Retinal pigment epithelial cell (primary cell): Measurements from ENCODE around the gene ISLR2.

Source experiments
- DNase-seq: peaks from one replicate; pipeline ENCODE4 v3.0.0-alpha.2; 2010; ENCODE audit warnings: low read depth
- H3K4me3 ChIP-seq: 2 replicates; pipeline ENCODE4 v1.5.1; 2011; ENCODE audit warnings: mild to moderate bottlenecking, low read length, control low read depth, moderate library complexity
- CTCF ChIP-seq: conservative IDR thresholded peaks from 2 replicates; pipeline ENCODE4 v1.5.1; 2011; ENCODE audit warnings: low read depth, low read length, control low read depth, inconsistent platforms

ISLR2 gene

DNA sequence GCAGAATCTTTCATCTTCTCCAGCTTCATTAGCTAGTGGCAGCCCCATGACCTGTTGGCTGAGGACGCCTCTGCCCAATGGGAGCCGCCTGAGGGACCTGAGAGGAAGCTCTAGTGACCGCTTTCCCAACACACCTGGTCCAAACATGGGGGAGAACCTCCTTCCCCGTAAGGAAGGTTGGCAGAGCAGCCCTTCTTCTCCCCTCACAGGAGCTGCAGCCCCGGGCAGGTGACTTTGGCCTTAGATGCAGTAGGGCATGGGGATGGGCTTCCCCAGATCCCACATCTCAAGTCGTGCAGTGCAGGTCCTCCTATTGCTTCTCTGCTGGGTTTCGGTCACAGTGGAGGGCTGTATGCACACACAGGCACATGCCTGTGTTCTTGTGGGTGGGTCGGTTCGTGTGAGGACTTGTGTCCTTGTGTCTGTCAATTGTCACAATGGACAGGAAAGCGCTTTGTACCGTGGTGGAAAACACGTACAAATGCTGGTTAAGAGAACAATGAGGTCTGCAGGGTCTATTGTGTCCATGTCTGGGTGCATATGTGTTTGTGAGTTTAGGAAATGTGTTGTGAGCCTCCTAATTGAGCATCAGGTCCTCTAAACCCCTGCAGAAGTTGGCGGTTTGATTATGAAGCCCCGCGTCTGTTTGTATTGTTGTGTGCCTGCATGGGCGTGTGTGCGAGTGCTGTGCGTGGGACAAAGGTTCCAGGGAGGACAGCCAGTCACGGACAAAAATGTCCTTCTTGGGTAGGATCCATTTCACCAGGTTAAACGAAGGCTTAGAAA lies 1.4 kb downstream of the ISLR2 start:
- DNase-seq = no peak
- TF ChIP-seq CTCF = no peak
- H3K4me3 ChIP-seq = no peak overlapping the region

DNA sequence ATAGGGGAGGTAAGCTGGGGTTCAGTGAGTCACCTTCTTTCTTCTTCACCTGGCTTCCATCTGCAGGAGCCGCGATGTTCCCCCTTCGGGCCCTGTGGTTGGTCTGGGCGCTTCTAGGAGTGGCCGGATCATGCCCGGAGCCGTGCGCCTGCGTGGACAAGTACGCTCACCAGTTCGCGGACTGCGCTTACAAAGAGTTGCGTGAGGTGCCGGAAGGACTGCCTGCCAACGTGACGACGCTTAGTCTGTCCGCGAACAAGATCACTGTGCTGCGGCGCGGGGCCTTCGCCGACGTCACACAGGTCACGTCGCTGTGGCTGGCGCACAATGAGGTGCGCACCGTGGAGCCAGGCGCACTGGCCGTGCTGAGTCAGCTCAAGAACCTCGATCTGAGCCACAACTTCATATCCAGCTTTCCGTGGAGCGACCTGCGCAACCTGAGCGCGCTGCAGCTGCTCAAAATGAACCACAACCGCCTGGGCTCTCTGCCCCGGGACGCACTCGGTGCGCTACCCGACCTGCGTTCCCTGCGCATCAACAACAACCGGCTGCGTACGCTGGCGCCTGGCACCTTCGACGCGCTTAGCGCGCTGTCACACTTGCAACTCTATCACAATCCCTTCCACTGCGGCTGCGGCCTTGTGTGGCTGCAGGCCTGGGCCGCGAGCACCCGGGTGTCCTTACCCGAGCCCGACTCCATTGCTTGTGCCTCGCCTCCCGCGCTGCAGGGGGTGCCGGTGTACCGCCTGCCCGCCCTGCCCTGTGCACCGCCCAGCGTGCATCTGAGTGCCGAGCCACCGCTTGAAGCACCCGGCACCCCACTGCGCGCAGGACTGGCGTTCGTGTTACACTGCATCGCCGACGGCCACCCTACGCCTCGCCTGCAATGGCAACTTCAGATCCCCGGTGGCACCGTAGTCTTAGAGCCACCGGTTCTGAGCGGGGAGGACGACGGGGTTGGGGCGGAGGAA lies 2.6 kb downstream of the ISLR2 start:
- TF ChIP-seq CTCF = peak; percentile 2
- H3K4me3 ChIP-seq = no peak overlapping the region
- DNase-seq = no peak

GRCh38 chr15:74133694-74134386 lies 3.5 kb downstream of the ISLR2 start:
- DNase-seq = no peak
- TF ChIP-seq CTCF = no peak
- H3K4me3 ChIP-seq = no peak overlapping the region

GRCh38 chr15:74134387-74135027 lies 4.1 kb downstream of the ISLR2 start:
- no peak for DNase-seq
- TF ChIP-seq CTCF = peak; percentile 77
- no peak overlapping the region for H3K4me3 ChIP-seq

GRCh38 chr15:74135041-74135565 lies 4.7 kb downstream of the ISLR2 start:
- DNase-seq = no peak
- H3K4me3 ChIP-seq = no peak overlapping the region
- no peak for TF ChIP-seq CTCF

- peak overlapping the region; percentile 46 for H3K4me3 ChIP-seq
- no peak for TF ChIP-seq CTCF
- no peak for DNase-seq
These were observed 6.1 kb downstream of the ISLR2 start for GRCh38 chr15:74136540-74136813.
